ENCODE data around the gene LTBP2.

- TF ChIP-seq CTCF (IDR thresholded peaks at IDR 0.05) (no peak), POLR2A (IDR thresholded peaks at IDR 0.05) (no peak), POLR2AphosphoS5 (IDR thresholded peaks at IDR 0.05) (no peak), EP300 (IDR thresholded peaks at IDR 0.05) (no peak)
Observed at GRCh38 chr14:74543771-74544438, 68.1 kb downstream of the LTBP2 start.

Measured in stomach (tissue), 4 donors.